ENCODE results near the gene DIABLO.

The DIABLO gene

GRCh38 chr12:122207391-122207790, 18.5 kb downstream of the DIABLO start:
- H3K4me3 ChIP-seq (ENCODE audit: low read depth, low read length) = no peak overlapping the region
- TF ChIP-seq, protein P1, sequence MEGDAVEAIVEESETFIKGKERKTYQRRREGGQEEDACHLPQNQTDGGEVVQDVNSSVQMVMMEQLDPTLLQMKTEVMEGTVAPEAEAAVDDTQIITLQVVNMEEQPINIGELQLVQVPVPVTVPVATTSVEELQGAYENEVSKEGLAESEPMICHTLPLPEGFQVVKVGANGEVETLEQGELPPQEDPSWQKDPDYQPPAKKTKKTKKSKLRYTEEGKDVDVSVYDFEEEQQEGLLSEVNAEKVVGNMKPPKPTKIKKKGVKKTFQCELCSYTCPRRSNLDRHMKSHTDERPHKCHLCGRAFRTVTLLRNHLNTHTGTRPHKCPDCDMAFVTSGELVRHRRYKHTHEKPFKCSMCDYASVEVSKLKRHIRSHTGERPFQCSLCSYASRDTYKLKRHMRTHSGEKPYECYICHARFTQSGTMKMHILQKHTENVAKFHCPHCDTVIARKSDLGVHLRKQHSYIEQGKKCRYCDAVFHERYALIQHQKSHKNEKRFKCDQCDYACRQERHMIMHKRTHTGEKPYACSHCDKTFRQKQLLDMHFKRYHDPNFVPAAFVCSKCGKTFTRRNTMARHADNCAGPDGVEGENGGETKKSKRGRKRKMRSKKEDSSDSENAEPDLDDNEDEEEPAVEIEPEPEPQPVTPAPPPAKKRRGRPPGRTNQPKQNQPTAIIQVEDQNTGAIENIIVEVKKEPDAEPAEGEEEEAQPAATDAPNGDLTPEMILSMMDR (IDR thresholded peaks at IDR 0.05; ENCODE audit: low read depth, low read length) = no peak

DNA sequence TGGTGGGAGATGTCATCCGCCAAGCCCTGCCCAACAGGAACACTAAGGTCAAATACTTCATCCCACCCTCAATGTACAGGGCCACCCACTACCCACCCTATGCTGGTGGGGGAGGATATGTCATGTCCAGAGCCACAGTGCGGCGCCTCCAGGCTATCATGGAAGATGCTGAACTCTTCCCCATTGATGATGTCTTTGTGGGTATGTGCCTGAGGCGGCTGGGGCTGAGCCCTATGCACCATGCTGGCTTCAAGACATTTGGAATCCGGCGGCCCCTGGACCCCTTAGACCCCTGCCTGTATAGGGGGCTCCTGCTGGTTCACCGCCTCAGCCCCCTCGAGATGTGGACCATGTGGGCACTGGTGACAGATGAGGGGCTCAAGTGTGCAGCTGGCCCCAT, 18.9 kb downstream of the DIABLO start:
- TF ChIP-seq, protein P1 (IDR thresholded peaks at IDR 0.05; ENCODE audit: low read depth, low read length) = no peak

DNA sequence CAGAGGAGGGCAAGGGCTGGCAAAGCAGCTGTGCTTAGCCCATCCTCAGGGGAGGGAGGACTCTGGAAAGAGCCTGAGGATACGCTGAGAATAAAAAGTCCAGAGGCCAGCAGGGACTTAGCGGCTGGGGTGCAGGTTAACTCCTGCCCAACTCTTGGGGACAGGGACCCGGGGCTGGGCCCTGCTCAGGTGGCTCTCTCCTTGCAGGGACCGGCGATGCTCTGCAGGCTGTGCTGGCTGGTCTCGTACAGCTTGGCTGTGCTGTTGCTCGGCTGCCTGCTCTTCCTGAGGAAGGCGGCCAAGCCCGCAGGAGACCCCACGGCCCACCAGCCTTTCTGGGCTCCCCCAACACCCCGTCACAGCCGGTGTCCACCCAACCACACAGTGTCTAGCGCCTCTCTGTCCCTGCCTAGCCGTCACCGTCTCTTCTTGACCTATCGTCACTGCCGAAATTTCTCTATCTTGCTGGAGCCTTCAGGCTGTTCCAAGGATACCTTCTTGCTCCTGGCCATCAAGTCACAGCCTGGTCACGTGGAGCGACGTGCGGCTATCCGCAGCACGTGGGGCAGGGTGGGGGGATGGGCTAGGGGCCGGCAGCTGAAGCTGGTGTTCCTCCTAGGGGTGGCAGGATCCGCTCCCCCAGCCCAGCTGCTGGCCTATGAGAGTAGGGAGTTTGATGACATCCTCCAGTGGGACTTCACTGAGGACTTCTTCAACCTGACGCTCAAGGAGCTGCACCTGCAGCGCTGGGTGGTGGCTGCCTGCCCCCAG, 19.6 kb downstream of the DIABLO start:
- TF ChIP-seq, protein P1 (IDR thresholded peaks at IDR 0.05; ENCODE audit: low read depth, low read length) = no peak
- no peak overlapping the region for H3K4me3 ChIP-seq (ENCODE audit: low read depth, low read length)

More for the DNA sequence above, 18.9 kb downstream of the DIABLO start:
- H3K4me3 ChIP-seq (ENCODE audit: low read depth, low read length) = no peak overlapping the region

- TF ChIP-seq, protein P1 (IDR thresholded peaks at IDR 0.05; ENCODE audit: low read depth, low read length) = no peak
- no peak overlapping the region for H3K4me3 ChIP-seq (ENCODE audit: low read depth, low read length)
Measured at GRCh38 chr12:122205053-122205925, 20.6 kb downstream of the DIABLO start.

GRCh38 chr12:122204167-122205052, 21.4 kb downstream of the DIABLO start:
- TF ChIP-seq, protein P1 (IDR thresholded peaks at IDR 0.05; ENCODE audit: low read depth, low read length) = no peak
- peak overlapping the region; percentile 58 for H3K4me3 ChIP-seq (ENCODE audit: low read depth, low read length)

DNA sequence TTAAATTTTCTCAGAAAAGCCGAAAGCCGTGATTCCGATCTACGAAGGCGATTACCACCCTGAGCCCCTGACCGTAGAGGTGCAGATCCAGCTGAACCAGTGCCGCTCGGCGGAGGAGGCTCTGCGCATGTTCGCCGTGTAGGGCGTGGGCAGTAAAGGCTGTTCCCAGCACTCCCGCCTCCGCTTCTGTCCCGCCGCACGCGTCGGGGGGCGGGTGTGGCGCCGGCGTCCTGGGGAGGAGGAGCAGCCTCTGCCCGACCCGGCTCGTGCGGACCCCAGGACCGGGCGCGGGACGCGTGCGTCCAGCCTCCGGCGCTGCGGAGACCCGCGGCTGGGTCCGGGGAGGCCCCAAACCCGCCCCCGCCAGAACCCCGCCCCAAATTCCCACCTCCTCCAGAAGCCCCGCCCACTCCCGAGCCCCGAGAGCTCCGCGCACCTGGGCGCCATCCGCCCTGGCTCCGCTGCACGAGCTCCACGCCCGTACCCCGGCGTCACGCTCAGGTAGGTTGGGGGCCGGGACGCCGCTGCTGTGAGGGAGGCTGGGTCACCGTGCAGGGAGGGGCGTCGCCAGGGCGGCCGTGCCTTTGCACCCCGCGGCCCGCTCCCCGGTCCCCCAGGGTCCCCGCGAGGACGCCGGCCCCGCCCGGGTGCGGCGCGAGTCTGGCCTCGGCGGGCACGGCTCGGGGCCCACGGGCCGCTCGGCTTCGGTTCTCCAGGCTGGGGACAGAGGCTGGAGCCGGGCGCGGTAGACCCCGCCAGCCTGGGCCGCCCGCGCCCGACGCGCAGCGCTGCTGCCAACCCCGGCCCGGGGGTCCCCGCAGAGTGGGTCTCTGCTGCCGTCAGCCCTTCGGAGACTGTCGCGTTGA, 22.3 kb downstream of the DIABLO start, which contains the start of gene B3GNT4:
Gene B3GNT4 (plus strand): TSS at position 409 of the 866 bp plus-strand sequence. CDS start 910 bp downstream, outside the sequence.
- TF ChIP-seq, protein P1 (IDR thresholded peaks at IDR 0.05; ENCODE audit: low read depth, low read length) = no peak
- peak within 1 kb of the TSS; percentile 58 for H3K4me3 ChIP-seq (ENCODE audit: low read depth, low read length)

GRCh38 chr12:122202811-122203210, 23.0 kb downstream of the DIABLO start:
- peak overlapping the region; percentile 58 for H3K4me3 ChIP-seq (ENCODE audit: low read depth, low read length)
